IPS-18a (cell line): Measurements from ENCODE around the gene PHF13.
A peak's percentile ranks its signal among the peaks of the same experiment; 100 is the strongest.

ENCODE experiments used
- H3K27ac ChIP-seq: one replicate; pipeline ENCODE4 v1.5.1; 2013; ENCODE audit warnings: low read length
- H3K27me3 ChIP-seq: one replicate; pipeline ENCODE4 v1.6.1; 2013; ENCODE audit warnings: mild to moderate bottlenecking, low read length; ENCODE audit not compliant: control insufficient read depth, insufficient read depth
- H3K36me3 ChIP-seq: one replicate; pipeline ENCODE4 v1.6.1; 2013; ENCODE audit warnings: low read depth, low read length; ENCODE audit not compliant: control insufficient read depth
- H3K4me1 ChIP-seq: one replicate; pipeline ENCODE4 v1.6.1; 2013; ENCODE audit warnings: low read depth, low read length; ENCODE audit not compliant: control insufficient read depth
- H3K4me3 ChIP-seq: one replicate; pipeline ENCODE4 v1.5.1; 2013; ENCODE audit warnings: low read length
- H3K9ac ChIP-seq: one replicate; pipeline ENCODE4 v1.6.1; 2013; ENCODE audit warnings: mild to moderate bottlenecking, low read length, moderate library complexity
- H3K9me3 ChIP-seq: one replicate; pipeline ENCODE4 v1.6.1; 2013; ENCODE audit warnings: low read depth, low read length; ENCODE audit not compliant: control insufficient read depth

The PHF13 gene

DNA sequence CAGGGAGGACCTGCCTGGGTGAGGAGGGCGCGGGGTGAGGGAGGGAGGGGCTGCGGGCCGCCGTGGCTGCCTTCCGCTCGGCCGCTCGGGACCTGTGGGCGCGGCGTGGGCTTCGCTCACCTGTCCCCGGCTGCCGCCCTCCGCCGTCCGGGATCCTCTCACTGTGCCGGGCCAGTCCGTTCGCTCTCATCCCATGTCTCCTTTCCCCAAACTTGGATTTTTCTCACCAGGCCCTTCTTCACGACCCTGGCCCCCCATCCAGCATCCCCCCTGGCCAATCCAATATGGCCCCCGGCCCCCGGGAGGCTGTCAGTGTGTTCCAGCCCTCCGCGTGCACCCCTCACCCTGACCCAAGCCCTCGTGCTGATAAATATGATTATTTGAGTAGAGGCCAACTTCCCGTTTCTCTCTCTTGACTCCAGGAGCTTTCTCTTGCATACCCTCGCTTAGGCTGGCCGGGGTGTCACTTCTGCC, 33.4 kb upstream of the PHF13 start:
- Histone ChIP-seq H3K36me3 (no peaks in the 10 kb centered on the region), H3K9me3 (no peaks in the 10 kb centered on the region), H3K9ac (peak overlapping the region; percentile 46), H3K27ac (no peak overlapping the region), H3K27me3 (no peaks in the 10 kb centered on the region), H3K4me1 (peaks cover 5% of the 10 kb centered on the region), H3K4me3 (peak overlapping the region; percentile 75)

DNA sequence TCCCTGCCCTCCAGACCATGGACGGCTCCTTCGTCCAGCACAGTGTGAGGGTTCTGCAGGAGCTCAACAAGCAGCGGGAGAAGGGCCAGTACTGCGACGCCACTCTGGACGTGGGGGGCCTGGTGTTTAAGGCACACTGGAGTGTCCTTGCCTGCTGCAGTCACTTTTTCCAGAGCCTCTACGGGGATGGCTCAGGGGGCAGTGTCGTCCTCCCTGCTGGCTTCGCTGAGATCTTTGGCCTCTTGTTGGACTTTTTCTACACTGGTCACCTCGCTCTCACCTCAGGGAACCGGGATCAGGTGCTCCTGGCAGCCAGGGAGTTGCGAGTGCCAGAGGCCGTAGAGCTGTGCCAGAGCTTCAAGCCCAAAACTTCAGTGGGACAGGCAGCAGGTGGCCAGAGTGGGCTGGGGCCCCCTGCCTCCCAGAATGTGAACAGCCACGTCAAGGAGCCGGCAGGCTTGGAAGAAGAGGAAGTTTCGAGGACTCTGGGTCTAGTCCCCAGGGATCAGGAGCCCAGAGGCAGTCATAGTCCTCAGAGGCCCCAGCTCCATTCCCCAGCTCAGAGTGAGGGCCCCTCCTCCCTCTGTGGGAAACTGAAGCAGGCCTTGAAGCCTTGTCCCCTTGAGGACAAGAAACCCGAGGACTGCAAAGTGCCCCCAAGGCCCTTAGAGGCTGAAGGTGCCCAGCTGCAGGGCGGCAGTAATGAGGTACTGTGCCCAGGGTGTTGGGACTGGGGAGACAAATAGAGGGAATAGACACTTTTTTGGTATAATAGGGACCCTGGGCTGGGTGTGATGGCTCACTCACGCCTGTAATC, 32.7 kb upstream of the PHF13 start:
- peak overlapping the region; percentile 46 for H3K9ac ChIP-seq
- H3K4me1 ChIP-seq: peaks cover 5% of the 10 kb centered on the region
- no peak overlapping the region for H3K27ac ChIP-seq
- no peaks in the 10 kb centered on the region for H3K9me3 ChIP-seq
- no peaks in the 10 kb centered on the region for H3K36me3 ChIP-seq
- peak overlapping the region; percentile 75 for H3K4me3 ChIP-seq
- no peaks in the 10 kb centered on the region for H3K27me3 ChIP-seq

GRCh38 chr1:6581561-6582305, 31.8 kb upstream of the PHF13 start:
- Histone ChIP-seq H3K4me1 (peaks cover 5% of the 10 kb centered on the region), H3K4me3 (no peak overlapping the region), H3K27me3 (no peaks in the 10 kb centered on the region), H3K36me3 (no peaks in the 10 kb centered on the region), H3K9me3 (no peaks in the 10 kb centered on the region), H3K9ac (no peak overlapping the region), H3K27ac (no peak overlapping the region)

DNA sequence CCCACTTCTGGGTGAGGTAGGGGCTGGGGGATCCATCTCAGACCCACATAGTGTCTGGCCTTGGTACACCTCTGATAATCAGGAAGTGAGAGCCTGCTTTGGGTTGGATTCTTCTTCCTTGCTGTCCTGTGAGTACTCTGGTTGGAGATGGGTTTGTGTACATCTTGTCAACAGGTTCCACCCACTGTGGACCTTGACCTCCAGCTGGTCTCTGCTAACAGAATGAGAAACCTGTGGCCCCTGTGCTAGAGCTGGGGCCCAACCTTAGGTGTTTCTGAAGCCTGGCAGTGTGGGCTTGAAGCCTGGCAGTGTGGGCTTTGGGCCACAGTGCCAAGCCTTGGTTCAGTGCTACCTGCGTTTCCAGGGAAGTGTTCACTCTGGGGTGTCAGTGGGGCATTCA, 31.2 kb upstream of the PHF13 start:
- H3K9ac ChIP-seq: no peak overlapping the region
- no peaks in the 10 kb centered on the region for H3K27me3 ChIP-seq
- H3K4me3 ChIP-seq: no peak overlapping the region
- no peaks in the 10 kb centered on the region for H3K36me3 ChIP-seq
- H3K9me3 ChIP-seq: no peaks in the 10 kb centered on the region
- no peak overlapping the region for H3K27ac ChIP-seq
- H3K4me1 ChIP-seq: peaks cover 5% of the 10 kb centered on the region

GRCh38 chr1:6584126-6585080, 29.1 kb upstream of the PHF13 start:
- peaks cover 5% of the 10 kb centered on the region for H3K4me1 ChIP-seq
- no peak overlapping the region for H3K4me3 ChIP-seq
- H3K27me3 ChIP-seq: no peaks in the 10 kb centered on the region
- H3K36me3 ChIP-seq: peaks cover 13% of the 10 kb centered on the region
- no peak overlapping the region for H3K9ac ChIP-seq
- H3K27ac ChIP-seq: no peak overlapping the region
- no peaks in the 10 kb centered on the region for H3K9me3 ChIP-seq

DNA sequence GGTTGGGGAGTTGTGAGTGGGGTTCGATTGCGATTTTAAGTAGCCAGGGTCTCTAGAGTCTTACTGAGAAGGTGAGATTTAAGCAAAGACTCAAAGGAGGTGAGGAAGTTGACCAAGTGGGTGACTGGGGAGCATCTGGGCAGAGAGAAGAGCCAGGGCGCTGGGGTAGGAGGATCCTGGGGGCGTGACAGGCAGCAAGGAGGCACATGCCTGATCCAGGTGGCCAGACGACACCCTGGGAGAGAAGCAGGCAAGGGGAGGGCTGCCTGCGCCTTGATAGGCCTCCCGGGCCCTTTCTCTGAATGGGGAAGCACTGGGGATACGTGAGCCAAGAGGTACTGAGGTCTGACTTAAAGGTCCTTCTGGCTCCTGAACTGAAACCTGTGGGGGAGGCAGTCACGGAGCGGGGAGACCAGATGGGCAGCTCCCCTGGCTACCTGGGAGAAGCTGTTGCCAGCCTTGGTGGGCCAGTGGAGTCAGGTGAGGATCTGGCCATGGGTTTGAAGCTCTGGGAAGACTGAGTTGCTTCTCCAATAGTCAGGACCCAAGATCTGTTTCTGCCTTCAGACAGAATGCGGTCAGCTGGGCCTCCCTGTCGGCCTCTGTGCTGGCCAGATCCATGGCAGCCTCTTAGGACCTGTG, 28.3 kb upstream of the PHF13 start:
- no peaks in the 10 kb centered on the region for H3K9me3 ChIP-seq
- H3K27me3 ChIP-seq: no peaks in the 10 kb centered on the region
- no peak overlapping the region for H3K4me3 ChIP-seq
- peaks cover 18% of the 10 kb centered on the region for H3K36me3 ChIP-seq
- H3K4me1 ChIP-seq: peaks cover 5% of the 10 kb centered on the region
- no peak overlapping the region for H3K9ac ChIP-seq
- no peak overlapping the region for H3K27ac ChIP-seq

DNA sequence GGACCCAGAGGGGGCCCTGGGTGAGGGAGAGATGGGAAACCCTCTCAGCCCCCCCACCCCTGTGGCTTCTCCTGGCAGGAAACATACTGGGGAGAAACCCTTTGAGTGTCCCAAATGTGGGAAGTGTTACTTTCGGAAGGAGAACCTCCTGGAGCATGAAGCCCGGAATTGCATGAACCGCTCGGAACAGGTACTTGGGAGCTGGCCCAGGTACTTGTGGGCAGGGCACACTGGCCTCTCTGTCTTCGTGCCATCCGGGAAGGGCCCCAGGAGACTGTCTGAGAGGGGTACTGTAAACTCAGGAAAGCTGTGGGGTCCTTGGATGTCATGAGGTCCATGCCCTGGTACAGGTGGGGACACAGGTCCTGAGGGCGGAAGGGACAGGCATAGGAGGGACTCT, 27.7 kb upstream of the PHF13 start:
- peaks cover under 1% of the 10 kb centered on the region for H3K4me1 ChIP-seq
- no peaks in the 10 kb centered on the region for H3K9me3 ChIP-seq
- H3K36me3 ChIP-seq: peaks cover 22% of the 10 kb centered on the region
- no peak overlapping the region for H3K9ac ChIP-seq
- H3K27ac ChIP-seq: no peak overlapping the region
- no peaks in the 10 kb centered on the region for H3K27me3 ChIP-seq
- H3K4me3 ChIP-seq: no peak overlapping the region

GRCh38 chr1:6586404-6586816, 27.1 kb upstream of the PHF13 start:
- H3K9me3 ChIP-seq: no peaks in the 10 kb centered on the region
- peaks cover 22% of the 10 kb centered on the region for H3K36me3 ChIP-seq

DNA sequence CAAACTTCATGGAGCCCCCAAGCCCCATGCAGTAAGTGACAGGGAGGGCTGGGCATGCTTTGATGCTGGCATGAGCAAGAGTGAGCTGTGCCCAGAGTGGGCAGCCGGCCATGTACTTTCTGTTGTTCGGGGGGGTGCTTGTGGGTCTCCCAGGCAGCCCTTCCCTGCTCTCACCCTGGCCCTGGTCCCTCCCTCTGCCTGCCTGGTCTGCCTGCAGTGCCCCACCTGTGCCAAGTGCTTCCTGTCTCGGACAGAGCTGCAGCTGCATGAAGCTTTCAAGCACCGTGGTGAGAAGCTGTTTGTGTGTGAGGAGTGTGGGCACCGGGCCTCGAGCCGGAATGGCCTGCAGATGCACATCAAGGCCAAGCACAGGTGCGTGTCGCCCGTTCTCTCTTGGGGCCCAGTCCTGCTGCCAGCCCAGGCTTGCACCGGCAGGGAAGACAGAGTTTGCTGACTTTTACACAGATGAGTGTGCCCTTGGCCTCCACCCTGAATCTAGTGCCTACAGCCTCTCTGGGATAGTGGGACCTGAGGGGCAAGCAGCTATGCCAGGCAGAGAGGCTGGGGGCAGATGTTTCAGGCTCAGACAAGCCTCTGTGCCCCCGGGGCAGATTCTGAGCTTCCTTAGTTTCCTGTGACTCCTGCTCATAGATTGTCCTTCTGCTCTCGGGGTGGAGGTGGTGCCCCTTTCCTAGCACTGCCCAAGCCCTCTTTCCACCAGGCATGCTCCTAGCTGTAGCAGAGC, 26.1 kb upstream of the PHF13 start:
- no peaks in the 10 kb centered on the region for H3K4me1 ChIP-seq
- peaks cover 28% of the 10 kb centered on the region for H3K36me3 ChIP-seq
- no peaks in the 10 kb centered on the region for H3K9me3 ChIP-seq
- H3K9ac ChIP-seq: no peak overlapping the region
- H3K27me3 ChIP-seq: no peaks in the 10 kb centered on the region
- no peak overlapping the region for H3K27ac ChIP-seq
- H3K4me3 ChIP-seq: no peak overlapping the region

More at GRCh38 chr1:6586404-6586816, 27.1 kb upstream of the PHF13 start:
- H3K27me3 ChIP-seq: no peaks in the 10 kb centered on the region
- no peak overlapping the region for H3K9ac ChIP-seq
- no peak overlapping the region for H3K4me3 ChIP-seq
- H3K27ac ChIP-seq: no peak overlapping the region
- no peaks in the 10 kb centered on the region for H3K4me1 ChIP-seq

GRCh38 chr1:6588128-6588892, 25.2 kb upstream of the PHF13 start:
- no peaks in the 10 kb centered on the region for H3K9me3 ChIP-seq
- H3K9ac ChIP-seq: no peak overlapping the region
- no peaks in the 10 kb centered on the region for H3K4me1 ChIP-seq
- no peak overlapping the region for H3K4me3 ChIP-seq
- no peaks in the 10 kb centered on the region for H3K27me3 ChIP-seq
- H3K27ac ChIP-seq: no peak overlapping the region
- H3K36me3 ChIP-seq: peaks cover 32% of the 10 kb centered on the region
